HK-2 (cell line): ENCODE results near the gene BCL6.
"Not testable (repeated sequence)": the region's sequence is repeated elsewhere in the genome, so short reads cannot be mapped to it uniquely, and the experiment has no call there.

Experiments used
- DNase-seq: peaks from one replicate; pipeline ENCODE4 v3.0.0-alpha.2; 2018; ENCODE audit not compliant: unreplicated experiment

Gene BCL6

DNA sequence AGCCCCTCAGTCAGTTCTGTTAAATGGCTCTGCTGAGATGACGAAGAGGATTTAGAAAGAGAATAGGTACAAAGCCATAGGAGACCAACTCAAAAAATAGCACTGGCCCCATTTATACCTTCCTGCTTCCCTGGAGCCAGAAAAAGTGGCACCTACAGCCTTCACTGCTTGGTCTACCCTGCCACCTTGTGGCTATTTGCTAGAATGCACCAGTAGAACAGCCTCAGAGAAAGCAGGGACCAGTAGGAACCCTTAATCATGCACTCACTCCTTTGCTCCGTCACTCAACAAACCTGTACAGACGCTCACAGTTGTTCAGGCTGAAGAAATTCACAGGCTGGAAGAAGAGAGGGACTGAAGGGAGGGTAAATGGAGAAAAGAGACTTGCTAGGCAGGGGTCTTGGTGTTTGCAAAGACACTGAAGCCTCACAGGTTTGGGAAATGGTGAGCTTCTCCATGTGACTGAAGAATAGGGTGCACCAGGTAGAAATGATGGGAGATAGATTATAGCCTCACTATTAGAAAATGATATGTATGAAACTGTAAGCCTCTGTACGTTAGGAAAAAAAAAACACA lies 30.8 kb downstream of the BCL6 start:
- peak; percentile 75 for DNase-seq

DNA sequence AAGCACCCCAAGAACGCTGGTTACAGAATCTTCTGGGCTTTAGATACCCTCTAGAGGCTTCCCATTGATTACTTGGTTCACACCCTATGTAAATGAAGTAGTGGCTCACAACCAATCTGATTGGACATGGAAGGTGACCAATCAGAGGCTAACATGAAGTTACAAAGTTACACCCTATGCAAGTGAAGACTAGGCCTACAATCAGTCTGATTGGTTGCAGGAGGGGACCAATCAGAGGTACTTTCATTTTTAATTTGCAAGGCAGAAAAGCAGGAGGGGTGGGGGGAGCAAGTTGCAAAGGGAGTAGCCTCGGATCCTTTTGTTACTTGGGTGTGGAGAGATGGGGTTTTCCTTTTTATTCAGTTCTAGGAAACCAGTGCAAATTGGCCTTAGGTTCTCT lies 31.8 kb downstream of the BCL6 start:
- no peak for DNase-seq

DNA sequence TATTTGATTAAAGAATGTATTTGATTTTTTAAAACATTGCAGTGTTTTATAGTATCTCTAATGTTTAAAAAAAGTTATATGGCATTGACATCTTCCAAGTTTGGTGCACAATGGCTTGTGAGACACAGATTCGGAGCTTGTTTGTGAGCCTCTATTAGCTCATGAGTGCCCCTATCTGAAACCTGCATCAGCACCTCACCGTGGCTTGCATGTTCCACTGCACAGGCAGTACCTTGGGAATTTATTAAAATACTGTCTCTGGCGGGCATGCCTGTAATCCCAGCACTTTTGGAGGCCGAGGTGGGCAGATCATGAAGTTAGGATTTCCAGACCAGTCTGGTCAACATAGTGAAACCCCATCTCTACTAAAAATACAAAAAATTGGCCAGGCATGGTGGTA lies 36.1 kb downstream of the BCL6 start:
- no peak for DNase-seq

DNA sequence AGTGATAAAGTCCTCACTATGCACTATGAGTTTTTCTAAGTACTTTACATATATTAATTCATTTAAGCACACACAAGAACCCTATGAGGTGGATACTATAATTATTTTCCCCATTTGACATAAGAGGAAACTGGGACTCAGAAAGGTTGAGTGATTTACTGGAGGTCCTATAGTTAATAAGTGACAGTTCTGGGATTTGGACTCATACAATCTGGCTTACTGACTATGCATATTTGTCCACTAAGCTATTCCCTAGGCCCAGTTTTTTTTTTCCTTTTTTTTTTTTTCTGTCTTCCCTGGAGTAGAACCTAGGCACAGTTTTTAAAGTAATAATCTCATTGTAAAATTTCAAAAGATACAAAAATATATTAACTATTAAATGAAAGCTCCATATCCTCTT lies 36.6 kb downstream of the BCL6 start:
- DNase-seq: no peak

DNA sequence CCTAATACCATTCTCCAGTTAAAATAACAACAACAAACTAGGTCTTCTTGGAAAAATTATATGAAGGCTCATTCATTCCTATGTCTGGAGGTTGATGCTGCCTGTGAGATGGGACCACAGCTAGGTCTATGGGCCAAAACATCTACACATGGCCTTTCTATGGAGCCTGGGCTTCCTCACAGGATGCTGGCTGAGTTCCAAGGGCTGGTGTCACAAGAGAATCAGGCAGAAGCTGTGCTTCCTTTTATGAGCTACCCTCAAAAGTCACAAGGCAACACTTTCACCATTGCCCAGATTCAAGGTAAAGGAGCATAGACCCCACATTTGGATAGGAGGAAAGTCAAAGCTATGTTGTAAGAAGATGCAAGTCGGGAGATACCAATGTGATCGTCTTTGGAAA lies 38.3 kb downstream of the BCL6 start:
- no peak for DNase-seq

DNA sequence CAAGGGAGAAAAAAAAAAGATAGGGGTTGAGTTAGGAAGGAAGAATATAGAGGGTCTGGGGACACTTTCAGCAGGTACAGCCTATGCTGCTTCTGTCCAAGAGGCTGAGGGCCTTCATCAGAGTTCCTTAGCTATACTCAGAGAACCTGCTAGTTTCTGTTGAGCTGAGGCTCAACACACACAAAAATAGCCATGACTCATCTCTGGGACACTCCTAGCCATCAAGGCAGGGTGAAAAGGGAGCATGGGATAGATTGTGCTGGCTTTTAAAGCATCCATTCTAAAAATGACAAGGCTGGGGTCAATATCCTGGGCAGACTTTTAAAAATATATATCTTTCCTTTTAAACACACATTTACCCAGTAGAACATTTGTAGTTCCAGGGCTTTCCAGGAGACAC lies 40.1 kb downstream of the BCL6 start:
- DNase-seq: no peak

DNA sequence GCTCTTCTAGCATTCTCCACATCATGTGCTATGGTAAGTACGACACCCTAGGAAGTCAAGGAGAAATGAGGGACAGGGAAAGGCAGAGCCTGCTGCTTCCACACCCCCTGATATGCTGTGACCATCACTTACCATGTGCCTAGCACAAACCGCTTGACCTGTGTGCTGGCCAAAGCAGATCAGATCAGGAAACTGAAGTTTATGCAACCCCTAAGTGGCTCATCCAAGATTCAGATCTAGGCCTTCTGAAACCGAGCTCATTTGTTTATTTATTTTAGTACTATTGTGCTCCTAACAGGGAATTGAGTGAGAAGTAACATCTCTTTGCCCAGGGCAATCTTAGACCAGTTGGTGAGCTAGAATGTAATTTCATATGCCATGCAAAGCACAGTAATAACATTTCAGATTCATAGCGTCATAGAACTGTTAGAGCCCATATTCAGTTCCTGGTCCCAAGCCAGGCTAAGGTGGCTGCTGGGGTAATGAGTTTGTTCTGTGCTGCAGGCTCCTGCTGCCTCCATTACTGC lies 42.7 kb downstream of the BCL6 start, which contains the start of gene RTP2:
Gene RTP2, minus strand, starts transcription at position 51 of the 527 bp plus-strand sequence. CDS start 429 bp downstream, outside the sequence.
- DNase-seq: no peak

DNA sequence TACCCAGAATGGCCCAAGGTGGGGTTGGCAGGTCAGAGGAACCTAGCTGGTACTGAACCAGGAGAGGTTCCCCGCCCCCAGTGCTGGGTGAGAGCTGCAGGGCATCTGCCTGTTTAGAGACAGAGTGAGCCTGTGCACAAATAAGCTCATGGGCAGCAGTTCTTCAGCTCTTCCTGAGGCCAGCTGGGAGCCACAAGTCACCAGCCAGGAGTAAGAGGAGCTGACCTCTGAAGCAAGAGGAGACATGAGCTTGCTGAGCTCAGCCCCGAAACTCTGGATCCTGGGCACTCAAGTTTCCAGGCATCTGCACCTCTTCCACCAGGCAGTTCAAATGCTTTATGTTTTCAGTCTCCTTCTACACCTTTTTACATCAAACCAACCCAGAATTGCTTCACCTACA lies 45.0 kb downstream of the BCL6 start:
- no peak for DNase-seq

DNA sequence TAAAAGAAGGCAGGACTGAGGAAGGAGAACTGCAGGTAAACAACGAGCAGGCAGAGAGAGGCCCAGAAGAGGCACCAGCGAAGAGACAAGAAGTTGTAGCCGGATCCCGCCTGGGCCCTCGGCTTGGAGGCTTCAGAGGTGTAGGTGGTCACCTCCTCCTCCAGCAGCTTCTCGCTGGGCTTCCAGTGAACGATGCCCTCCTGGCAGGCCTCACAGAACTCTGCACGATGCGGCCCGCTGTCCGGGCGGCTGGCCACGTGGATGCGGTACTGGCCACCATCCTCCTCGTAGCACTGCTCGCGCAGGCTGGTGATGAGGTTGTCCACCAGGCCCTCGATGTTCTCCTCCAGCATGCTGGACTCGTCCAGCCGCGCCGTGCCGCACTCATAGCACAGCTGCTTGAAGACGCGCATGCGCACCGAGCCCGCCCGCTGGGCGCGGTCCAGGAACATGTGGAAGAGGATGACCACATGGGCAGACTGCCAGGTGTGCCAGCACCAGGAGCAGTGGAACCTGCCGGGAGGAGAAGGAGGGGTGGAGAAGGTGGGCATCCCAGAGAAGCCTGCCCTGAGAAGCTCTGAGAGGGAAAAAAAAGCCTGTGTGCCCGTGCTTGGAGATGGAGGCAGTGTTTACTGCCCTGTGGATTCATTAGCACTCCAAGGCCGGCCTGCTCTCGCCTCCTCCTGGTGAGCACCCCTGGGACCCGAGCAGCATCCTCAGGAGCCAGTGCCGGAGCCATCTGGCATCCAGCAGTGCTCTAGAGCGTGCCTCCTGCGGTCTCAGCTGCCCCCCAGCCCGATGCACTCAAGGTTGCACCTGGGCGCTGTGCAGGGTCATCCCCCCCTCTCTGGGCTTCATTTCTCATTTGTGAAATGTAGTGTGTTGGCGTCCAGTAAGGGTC lies 46.5 kb downstream of the BCL6 start:
- DNase-seq: no peak

DNA sequence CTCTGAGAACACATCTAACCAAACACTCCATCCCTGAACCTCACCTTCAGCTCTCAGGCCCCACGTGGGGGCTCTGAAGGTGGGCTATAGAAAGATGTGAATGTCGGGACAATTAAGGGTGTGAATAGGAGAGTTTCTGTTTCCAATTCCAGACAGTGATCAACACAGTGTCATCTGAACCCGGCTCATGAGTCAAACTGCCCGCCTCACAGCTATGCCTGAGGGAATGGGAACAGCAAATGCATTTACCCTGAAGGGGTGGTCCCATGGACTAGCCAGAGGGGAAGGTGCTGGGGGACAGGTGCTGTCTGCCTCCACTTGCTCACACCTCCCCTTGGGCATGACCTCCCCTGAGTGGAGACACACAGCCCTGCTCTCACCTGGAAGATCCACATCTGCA lies 49.2 kb downstream of the BCL6 start:
- DNase-seq: no peak

DNA sequence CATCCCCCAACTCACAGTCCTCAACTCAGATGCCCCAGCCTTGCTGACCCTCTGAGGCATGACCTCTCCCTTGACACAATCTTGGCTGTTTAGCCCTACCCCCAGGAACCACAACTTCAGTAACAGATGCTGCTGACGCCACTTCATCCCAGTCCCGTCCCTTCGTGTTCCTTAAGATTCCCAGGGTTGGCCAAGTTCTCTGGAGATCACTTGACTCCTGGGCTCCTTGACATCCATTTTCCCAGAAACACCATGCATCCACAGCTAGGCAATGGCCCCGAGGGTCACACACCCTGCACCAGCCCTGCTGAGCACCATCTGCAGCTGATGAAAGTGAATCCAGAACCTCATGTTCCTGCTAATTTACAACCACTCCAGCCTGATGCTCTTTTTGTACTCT lies 49.8 kb downstream of the BCL6 start:
- no peak for DNase-seq

DNA sequence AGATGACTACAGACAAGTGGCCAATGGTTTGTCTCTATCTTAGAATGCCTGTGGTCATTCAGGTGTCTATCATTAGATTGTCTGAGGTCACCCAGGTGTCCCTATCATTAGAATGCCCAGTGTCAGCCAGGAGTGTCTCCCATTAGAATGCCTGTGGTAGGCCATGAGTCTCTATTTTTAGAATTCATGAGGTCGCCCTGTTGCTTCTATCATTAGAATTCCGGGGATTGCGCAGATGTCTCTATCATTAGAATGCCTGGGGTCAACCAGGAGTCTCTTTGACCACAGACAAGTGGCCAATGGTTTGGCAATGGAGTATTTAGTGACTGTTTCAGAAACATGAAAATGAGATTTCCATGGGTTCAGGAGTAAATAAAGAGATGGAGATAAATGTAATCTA lies 50.5 kb downstream of the BCL6 start:
- DNase-seq: no peak

DNA sequence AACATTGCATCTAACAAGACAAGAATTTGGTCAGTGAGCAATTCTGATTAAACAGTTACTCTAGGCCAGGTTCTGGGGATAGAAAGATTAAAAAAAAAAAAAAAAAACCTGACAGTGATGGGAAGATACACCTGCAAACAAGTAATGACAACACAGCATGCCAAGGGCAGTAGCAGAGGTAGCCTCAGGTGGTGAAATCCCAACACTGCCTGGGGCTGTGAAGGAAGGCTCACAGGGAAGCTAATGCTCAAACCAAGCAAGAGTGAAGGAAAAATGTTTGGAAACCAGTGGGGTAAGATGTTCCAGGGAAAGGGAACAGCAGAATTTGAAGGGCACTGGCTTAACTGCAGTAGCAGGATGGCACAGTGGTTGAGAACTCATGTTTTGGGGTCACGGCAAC lies 51.8 kb downstream of the BCL6 start:
- DNase-seq: no peak

DNA sequence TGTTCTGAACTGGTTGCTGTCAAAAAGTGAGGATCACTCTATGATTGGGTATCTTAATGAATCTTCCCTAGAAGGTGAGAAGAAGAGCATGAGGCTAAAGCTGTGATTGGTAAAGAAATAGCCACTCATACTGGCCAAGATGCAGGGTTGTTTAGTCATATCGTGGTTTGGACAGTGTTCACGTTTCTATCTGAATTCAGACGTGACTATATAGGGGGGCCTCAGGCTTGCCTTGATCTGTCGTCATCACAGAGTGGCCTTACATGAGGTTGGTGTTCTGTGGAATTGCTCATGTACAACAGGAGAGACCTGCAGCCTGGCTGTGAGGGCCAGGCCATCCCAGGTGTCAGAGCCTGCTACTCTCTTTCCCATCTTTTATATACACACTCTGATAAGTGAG lies 55.3 kb downstream of the BCL6 start:
- no peak for DNase-seq

DNA sequence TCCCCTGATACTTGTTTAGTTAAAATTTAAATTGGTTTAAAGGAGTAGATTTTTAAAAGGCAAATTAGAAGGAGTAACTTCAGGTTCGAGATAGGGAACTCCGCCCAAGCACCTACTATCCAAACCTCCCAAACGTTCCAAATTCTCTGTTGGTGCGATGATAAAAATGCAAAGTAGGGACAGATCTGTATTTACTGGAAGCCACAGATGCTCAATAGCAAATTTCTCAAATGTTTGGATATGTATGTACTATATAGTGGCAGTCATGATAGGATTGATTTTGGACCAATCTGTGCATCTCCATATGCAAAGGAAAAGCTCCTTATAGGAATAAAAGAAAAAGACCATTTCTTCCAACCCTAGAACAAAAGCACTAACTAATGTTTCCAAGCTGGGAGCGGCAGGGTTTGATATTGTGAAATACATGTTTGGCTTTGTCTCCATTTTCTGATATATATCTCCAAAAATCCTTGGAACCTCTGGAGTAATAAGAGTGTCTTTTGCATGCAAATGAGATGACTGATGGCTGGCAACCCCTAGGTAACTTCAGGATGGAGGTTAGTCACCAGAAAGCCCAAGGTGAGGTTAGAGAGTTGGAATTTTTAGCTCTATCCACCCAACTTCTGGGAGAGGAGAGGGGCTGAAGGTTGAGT lies 58.5 kb downstream of the BCL6 start:
- DNase-seq: no peak

DNA sequence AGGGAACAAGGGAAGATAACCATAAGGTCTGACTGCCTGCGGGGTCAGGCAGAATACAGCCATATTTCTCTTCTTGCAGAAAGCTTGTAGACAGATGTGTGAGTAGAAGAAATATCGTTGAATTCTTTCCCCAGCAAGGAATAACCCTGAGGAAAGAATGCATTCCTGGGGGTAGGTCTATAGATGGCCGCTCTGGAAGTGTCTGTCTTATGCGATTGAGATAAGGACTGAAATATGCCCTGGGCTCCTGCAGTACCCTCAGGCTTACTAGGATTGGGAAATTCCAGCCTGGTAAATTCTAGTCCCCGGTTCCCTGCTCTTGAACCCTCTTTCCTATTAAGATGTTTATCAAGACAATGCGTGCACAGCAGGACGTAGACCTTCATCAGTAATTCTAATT lies 59.3 kb downstream of the BCL6 start:
- no peak for DNase-seq

DNA sequence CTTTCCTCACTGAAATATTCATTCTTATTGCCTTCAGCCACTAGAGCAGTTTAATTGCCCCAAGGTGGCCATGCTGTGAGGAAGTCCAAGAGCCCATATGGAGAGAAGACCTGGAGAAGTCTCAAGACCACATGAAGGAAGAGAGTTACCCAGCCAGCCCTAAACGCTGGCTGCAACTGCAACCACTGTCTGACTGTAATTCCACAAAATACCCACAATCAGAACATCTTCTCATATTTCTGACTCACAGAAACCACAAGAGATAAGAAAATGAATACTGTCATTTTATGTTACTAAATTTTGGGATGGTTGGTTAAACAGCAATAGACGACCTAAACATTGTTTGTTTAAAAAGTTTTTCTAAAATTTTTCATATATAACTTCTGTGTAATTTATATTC lies 60.4 kb downstream of the BCL6 start:
- DNase-seq: no peak

DNA sequence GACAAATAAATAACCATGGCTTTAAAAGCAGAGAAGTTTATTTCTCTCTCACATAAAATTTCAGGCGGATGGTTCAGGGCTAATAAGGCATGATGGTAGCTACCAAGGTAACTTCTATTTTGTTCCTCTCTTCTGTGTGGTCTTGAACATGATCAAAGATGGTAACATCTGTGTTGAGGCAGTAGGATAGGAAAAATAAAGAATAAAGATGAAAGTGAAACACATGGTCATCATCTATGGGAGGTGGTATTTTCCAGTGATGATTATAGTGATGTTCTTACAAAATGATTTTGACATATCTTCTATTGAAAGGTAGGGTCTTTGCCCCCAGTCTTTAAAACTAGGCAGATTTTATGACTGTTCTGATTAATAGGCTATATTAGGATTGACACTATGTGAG lies 60.8 kb downstream of the BCL6 start:
- DNase-seq: no peak

DNA sequence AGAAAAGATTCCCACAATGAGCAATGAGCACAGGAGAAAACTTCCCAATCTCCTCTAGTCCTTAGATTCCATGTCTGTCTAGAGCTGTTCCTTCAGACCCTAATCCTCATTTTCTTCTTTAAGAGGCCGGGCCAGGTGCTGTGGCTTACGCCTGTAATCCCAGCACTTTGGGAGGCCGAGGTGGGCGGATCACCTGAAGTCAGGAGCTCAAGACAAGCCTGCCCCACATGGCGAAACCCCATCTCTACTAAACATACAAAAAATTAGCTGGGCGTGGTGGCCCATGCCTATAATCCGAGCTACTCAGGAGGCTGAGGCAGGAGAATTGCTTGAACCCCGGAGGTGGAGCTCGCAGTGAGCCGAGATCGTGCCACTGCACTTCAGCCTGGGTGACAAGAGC lies 63.5 kb downstream of the BCL6 start:
- DNase-seq: not testable (repeated sequence)

DNA sequence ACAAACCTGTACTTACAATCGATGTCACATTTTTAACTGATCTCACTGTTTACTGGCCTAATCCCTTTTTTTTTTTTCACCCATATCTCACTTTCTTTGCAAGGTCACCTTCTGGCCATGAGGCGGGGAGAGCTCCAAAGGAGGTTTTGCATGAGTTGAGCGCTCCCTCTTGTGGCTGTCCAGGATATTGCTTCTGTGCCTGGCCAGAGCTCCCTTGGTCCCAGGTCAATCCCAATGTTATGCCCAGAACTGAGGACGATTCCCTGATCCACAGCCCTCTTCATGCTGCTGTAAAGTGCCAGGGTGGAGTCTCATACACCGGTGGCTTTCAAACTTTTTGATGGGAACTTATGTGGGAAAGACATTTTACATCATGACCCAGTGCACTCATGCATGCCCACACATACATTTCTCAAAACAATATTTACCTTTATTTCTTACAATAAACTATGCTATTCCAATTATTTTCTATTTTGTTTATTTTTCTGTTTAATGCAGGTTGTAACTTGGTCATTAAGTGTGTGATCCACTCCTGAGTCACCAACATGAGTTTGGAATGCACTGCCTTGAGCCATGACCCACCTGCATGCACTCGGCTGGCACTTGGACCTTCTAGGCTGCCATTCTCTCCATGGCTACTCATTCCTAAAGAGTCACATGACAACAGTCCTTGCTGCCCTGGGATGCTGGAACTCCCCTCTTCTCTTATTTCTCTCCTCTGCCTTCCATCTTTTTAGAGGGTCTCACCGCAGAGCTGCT lies 65.5 kb downstream of the BCL6 start:
- DNase-seq: peak; percentile 80

DNA sequence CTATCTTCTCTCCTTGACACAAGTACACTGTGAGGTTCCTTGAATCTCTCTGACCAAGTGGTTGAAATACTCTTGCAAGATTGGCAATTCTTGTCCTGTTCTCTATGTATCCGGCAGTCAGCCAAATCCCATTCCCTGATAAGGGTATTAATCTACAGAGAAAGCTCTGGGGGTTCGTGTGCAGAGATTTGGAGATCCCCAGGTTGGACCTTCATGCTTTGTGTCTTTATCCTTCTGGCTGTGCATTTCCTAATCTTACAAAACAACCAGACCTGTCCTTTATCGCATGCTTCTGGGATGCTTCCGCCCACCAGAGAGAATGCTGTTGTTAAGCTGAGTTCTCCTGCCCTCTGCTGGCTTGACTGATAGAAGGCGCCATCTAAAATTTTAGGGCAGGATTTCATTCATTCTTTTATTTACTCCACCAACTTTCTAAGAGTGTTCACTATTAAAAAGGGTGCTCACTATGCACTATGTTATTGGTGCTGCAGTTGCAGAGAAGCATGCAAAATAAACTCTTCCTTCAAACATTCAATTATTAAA lies 66.5 kb downstream of the BCL6 start:
- peak; percentile 54 for DNase-seq

DNA sequence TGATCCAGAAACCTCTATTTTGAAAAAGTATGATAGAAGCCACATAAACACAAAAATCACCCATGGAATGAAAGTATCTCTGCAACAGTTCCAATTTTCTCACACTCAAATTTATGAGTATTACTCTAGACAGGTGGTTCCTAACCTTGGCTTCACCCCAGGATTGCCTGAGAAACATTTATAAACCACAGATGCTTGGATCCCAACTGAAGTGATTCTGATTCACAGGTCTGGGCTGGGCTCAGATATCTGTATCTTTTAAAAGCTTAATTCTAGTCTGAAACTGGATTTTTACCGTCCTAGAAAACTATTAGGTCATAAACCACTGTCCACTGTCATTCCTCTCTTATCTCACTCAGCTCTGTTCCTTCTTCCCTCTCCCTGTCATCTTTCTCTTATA lies 67.7 kb downstream of the BCL6 start:
- no peak for DNase-seq
